Measurements from ENCODE around the gene GLB1L.
"Not testable (repeated sequence)": the region's sequence is repeated elsewhere in the genome, so short reads cannot be mapped to it uniquely, and the experiment has no call there.

Gene GLB1L

GRCh38 chr2:219279916-219280516 lies 34.8 kb upstream of the GLB1L start:
- no peak for DNase-seq

- peak; percentile 96 for DNase-seq
Observed at GRCh38 chr2:219279151-219279915, 34.1 kb upstream of the GLB1L start, which contains the start of gene DNAJB2. Gene DNAJB2 (plus strand): TSS chr2:219279366. CDS start chr2:219279834, 468 bp downstream.

DNA sequence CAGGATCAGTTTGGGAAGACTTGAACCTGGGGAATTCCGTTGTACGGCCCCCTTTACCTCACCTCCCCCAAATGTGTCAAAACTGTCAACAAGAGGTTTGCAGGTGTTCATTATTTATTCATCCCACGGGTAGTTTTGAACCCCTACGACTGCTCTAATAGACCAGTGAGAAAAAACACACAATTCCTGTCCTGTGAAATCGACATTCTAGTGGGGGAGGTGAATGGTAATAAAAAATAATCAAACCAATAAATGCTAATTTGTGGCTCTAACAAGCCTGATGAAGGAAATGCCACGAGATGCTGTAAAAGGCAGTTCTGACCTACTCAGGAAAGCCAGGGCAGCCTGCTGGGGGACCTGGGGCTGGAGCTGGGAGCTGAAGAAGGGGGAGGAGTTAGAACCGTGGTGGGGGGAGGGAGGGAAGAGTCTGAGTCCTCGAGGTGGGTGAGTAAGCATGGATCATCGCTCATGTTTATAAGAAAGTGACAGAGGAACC lies 33.5 kb upstream of the GLB1L start:
- DNase-seq: no peak

DNA sequence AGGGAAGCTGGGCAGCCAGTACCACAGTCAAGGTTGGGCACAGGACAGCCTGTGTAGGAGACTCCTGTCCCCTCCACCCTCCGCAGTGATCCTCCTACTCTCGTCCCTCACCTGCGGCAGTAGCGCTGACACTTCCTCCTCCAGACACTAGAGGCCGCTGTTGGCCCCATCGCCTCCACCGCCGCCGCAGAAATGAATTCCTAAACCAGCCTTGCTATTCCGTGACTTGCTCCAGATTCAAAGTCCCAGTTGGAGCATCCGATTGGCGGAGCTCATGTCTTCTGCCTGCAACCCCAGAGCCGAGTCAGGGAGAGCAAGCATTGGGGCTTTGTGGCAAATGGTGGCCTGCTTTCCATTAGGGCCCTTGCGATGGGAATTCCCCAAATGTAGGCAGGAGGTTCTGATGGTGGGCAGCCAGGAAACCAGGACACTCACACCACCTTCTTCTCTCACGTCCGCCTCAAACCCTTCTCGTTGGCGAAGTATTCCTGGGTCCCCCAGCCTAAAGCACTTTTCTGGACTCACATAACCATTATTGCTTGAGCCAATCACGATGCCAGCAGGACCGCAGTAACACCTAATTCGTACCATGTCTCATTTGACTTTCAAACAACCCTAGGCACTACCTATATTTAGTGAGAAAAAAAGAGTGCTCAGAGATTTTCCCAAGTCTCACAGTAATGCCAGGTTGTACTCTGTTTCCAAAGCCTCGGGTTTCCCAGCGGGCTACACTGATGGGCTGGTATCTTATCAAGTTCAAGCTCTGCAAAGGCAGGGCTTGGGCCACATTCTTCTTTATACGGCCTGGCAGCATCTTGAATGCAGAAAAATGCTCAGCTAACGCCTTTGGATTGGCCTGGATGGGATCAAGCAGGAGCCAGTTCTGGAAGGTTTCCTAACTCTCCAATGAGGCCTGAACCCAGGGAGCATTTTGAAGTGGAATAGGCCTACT lies 32.7 kb upstream of the GLB1L start:
- peak; percentile 91 for DNase-seq

GRCh38 chr2:219274361-219274921 lies 29.2 kb upstream of the GLB1L start:
- no peak for DNase-seq

DNA sequence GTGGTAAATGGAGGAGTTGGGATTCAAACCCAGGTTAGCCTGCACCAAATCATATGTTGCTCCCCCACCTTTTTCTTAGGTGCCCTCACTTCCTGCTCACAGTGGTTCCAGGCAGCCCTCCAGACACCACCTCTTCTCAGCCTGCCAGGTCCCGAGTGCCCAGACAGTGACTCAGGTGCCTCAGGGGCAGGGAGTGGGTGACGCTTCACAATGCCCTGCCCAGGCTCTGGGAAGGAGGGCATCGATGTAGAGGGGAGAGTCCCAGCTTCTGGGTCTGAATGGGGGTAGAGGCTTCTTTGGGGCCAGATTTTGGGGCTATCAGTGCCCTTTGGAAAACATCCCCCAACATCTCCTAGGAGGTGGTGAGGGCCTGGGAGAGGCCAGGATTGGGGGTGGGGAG lies 28.7 kb upstream of the GLB1L start:
- no peak for DNase-seq

- DNase-seq: no peak
Observed at GRCh38 chr2:219272995-219273394, 27.8 kb upstream of the GLB1L start.

- no peak for DNase-seq
Observed at GRCh38 chr2:219272356-219272755, 27.1 kb upstream of the GLB1L start.

GRCh38 chr2:219271021-219271420 lies 25.8 kb upstream of the GLB1L start:
- DNase-seq: no peak

DNA sequence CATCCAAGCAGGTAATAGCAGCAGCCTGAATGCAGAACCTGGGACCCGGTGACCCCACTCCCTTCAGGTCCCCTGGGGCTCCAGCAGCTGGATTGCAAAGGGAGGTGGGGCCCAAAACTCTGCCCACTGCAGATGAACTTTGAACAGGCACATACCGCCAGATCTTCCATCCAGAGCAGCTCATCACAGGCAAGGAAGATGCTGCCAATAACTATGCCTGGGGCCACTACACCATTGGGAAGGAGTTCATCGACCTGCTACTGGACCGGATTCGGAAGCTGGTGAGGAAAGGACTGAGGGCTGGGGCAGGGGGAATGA lies 24.8 kb upstream of the GLB1L start:
- DNase-seq: no peak

DNA sequence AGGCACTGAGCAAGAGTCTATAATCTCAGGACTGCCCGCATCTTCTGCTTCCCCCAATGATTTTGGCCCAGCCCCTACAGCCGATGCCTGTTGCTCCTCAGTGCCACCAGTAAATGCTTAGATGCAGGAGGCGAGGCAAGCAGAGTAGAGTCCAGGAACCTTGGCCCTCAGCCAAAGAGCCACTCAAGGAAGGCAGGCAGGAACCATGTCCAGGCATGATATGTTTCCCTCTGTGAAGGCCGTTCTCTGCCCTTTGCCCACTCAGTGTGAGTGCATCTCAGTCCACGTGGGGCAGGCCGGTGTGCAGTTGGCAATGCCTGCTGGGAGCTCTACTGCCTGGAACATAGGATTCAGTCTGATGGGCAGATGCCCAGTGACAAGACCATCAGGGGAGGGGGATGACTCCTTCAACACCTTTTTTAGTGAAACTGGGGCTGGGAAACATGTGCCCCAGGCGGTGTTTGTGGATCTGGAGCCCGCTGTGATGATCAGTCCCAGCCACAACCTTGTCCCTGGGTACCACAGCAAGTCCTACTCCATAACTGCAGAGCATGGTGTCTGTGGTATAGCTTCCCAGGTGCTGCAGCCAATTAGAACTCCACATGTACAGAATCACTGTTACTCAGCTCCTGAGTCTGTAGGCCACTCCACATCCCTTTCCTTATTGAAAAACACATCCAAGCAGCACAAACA lies 24.3 kb upstream of the GLB1L start:
- DNase-seq: peak; percentile 47

GRCh38 chr2:219268294-219268693 lies 23.1 kb upstream of the GLB1L start:
- DNase-seq: no peak

DNA sequence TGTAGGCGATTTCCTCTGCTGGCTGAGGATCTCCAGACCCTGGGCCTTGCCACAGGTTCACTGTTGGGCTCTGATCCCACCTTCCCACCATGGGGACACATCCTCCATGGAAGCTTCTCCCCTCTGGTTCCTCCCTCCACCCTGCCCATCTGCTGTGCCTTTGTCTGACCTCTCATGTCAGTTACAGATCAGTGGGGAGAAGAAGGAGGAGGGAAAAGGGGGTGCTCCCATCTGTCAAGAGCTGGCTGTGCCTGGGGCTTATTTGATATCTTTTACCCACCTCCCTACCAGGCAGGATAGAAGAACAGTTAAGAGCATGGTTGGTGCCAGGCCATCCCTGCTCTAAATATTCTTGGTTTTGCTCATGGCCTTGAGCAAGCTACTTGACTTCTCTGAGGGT lies 21.6 kb upstream of the GLB1L start:
- DNase-seq: no peak

GRCh38 chr2:219266232-219266631 lies 21.0 kb upstream of the GLB1L start:
- DNase-seq: no peak

- no peak for DNase-seq
Observed at GRCh38 chr2:219261024-219261855, 16.0 kb upstream of the GLB1L start.

DNA sequence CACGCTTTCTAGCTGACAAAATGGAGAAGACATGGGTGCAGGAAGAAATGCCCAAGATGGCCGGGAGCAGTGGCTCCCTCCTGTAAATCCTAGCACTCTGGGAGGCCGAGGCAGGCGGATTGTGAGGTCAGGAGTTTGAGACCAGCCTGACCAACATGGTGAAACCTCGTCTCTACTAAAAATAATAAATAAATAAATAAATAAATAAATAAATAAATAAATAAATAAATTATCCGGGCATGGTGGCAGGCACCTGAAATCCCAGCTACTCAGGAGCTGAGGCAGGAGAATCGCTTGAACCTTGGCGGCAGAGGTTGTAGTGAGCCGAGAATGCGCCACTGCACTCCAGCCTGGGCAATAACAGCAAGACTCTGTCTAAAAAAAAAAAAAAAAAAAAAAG lies 13.7 kb upstream of the GLB1L start:
- not testable (repeated sequence) for DNase-seq

DNA sequence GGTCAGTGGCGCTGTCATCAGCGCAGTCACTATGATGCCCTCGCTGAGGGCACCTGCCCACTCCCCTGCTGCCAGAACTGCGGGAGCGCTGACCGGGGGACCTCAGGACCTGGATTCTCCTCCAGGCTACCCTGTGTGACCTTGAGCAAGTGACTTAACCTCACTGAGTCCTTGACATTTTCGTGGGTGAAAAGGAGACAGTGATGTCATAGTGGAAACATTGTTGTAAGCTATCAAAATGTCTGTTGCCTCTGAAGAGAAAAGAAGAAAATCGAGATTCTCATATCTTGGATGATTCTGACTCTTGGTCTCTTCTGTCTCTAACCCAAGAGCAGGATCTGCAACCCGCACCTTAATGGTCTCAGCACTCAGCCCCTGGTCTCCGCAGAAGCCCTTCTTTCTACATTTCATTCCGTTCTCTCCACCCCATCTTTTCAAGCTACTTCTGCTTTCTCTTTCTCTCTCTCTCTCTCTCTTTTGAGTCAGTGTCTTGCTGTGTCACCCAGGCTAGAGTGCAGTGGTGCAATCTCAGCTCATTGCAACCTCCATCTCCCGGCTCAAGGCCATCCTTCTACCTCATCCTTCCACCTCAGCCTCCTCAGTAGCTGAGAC lies 9.5 kb upstream of the GLB1L start:
- no peak for DNase-seq

DNA sequence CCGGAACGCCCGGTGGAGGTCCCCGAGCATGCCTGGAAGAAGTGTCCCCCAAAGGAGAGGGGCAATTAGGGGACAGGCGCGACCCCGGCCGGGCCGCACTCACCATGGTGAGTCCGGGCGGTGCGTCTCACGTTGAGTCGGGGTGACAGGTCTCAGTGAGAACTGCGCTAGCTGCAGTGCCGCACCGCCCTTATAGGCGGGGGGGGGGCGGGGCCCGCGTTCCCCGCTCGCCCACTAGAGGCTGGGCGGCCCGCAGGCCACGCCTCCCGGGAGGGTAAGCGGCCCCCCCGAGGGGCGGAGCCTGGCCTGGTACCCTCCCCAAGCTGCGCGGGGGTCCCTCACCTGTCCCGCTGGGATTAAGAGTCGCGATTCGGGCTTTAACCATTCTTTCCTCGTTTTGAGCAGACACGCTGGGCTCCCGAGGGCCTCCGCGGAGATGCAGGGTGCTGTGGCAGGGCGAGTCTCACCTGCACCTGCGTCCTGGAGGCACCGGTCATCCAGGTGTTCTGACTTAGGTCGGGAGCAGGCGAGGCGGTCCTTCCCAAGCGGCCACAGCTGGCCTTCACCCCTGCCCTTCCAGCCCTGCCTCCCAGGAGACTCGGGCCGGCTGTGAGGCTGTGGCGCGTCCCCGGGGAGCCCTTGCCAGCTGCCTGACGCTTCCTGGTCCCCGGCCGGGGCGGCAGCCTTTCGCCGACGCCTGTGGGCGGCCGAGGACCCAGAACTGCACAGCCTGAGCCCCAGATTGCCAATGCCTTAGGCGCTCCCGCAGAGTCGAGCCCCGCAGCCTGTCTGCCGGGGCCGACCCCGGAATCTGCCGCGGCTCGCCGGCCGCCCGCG lies 8.7 kb upstream of the GLB1L start, which contains the start of gene TUBA4A:
TSS of gene TUBA4A (minus strand) at position 166 of the 837 bp plus-strand sequence. CDS start at position 106, 60 bp downstream.
- DNase-seq: peak; percentile 71

DNA sequence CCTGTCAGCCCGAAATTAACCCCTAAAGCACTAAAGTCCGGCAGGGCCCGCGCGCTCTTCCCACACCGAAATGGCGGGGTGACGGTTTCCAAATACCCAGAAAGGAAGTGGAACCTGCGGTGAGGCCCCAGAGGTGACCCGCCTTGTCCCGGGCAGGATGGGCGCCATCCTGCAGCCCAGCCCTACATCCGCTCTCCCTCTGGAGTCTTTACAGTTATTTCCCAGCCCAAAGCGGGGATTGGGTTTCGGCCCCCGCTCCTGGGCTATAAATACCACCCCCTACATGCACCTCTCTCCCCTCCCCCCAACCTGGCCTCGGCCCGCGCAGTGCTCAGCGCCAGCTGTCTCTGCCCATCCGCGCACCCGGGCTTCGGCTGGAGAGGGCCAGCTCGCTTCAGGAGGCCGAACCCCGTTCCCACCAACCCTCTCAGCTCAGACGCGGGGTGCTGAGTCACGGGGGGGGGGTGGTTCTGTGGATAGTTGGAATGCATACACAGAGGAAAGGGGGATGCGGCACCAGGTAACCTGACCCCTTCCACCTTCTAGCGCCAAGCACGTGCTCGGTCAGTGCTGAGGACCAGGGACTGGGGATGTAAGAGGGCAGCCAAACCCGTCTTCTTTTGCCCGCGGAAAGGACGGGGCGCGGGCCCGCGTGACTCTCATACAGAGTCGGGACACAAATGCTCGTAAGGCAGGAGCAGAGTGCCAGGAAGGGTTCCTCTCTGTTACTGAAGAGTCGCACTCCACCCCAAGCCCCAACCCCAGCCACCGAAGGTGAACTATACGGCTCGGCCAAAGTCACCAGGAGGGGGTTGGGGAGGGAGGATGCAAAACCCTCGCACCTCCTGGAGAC lies 7.9 kb upstream of the GLB1L start, which contains the start of gene TUBA4B:
TSS of gene TUBA4B (plus strand) at position 344 of the 853 bp plus-strand sequence. CDS start at position 509, 165 bp downstream.
- peak; percentile 40 for DNase-seq

All from NCI-H510A treated with DMSO at 0.1 percent for 48 hours (cell line).